Astrocyte (in vitro differentiated cells and primary cell): ENCODE measurements around the gene RNF2.

Experiments used
- EZH2 ChIP-seq: IDR thresholded peaks from 2 replicates; pipeline ENCODE4 v1.6.1; 2012; ENCODE audit warnings: mild to moderate bottlenecking, low read length, inconsistent platforms; ENCODE audit not compliant: insufficient read depth
- TF ChIP-seq, protein P1 (sequence below): IDR thresholded peaks from 2 replicates; pipeline ENCODE4 v1.5.1; 2011; ENCODE audit warnings: low read depth, mild to moderate bottlenecking, inconsistent platforms, low read length, moderate library complexity; ENCODE audit not compliant: insufficient read depth

DNA sequence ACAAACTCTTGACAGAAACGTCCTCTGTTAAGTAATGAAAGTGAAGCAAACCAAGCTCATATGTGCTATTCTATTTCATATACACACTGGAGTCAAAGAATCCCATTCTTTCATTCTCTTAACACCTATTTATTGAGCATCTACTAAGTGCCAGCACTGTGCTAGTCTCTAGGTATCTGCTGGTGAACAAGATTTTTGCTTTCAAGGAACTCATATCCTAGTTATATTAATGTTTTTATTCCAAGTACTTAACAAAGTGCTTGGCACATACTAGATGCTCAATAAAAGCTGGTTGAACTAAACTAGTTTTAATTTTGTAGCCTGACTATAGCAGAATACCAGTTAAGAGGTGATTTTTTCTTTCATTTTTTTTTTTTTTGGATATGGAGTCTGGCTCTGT is 3.6 kb upstream of the RNF2 start:
- TF ChIP-seq, protein P1, sequence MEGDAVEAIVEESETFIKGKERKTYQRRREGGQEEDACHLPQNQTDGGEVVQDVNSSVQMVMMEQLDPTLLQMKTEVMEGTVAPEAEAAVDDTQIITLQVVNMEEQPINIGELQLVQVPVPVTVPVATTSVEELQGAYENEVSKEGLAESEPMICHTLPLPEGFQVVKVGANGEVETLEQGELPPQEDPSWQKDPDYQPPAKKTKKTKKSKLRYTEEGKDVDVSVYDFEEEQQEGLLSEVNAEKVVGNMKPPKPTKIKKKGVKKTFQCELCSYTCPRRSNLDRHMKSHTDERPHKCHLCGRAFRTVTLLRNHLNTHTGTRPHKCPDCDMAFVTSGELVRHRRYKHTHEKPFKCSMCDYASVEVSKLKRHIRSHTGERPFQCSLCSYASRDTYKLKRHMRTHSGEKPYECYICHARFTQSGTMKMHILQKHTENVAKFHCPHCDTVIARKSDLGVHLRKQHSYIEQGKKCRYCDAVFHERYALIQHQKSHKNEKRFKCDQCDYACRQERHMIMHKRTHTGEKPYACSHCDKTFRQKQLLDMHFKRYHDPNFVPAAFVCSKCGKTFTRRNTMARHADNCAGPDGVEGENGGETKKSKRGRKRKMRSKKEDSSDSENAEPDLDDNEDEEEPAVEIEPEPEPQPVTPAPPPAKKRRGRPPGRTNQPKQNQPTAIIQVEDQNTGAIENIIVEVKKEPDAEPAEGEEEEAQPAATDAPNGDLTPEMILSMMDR = no peak
- TF ChIP-seq EZH2 = no peak
